ENCODE measurements around the gene NCEH1. TPM values are rescaled to one million over a fixed set of nuclear protein-coding genes. Genes with fewer than 3 reads are reported as not detected.

Gene NCEH1
- total and polyA plus RNA-seq, 2 experiments from 2014 or later = 1.8 to 4.9 TPM

GRCh38 chr3:172750069-172750367 is 39.2 kb upstream of the NCEH1 start (continued):
- TF ChIP-seq ZNF462 (CRISPR knock-in tag; IDR thresholded peaks at IDR 0.05) = no peak
- TF ChIP-seq REST (IDR thresholded peaks at IDR 0.05; ENCODE audit: unreplicated experiment) = no peak

DNA sequence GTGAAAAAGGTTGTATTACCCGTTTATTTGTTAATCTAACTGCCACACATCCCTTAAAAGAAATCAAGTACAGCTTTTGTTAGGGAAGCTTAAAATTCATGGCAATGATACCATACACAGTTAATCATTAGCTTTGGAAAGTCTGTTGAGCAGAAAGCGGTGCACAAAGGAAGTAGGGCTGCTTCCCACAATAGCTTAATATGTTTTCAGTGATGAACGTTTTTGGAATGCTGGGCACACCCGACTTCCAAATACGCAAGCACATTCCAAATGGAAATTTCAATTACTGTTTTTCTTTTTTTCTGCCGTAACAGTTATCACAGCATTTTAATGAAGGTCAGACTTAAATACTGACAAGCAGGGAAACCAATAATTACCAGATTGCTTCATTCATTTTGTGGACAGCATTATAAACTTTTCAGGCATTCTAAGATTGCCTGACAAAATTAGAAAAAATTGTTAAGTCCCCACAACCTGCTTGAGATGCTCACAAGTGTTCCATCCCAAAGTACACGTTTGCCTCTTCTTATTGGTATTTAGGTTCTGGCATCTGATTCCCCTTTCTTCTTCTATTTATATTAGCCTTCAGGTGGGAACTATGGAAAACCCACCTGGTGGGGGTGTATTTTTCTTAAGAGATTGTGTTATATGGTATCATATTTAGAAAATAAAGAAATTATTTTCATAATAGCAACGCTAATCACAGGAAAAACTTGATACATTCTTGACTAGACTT is 38.5 kb upstream of the NCEH1 start:
- H3K4me3 ChIP-seq = peak overlapping the region; percentile 47
- H3K9me3 Mint-ChIP-seq = no peaks in the 10 kb centered on the region
- H3K79me2 ChIP-seq (replicated peaks; ENCODE audit: insufficient read depth) = peaks cover 35% of the 10 kb centered on the region
- no peaks in the 10 kb centered on the region for H3F3A ChIP-seq (replicated peaks; ENCODE audit: low read depth)
- no peaks in the 10 kb centered on the region for H3K9me2 ChIP-seq (ENCODE audit: insufficient read depth)
- H4K20me1 ChIP-seq (replicated peaks; ENCODE audit: insufficient read depth) = peaks cover 10% of the 10 kb centered on the region
- no peaks in the 10 kb centered on the region for H3K27me3 ChIP-seq (ENCODE audit: insufficient read depth)
- peak overlapping the region; percentile 69 for H3K4me2 ChIP-seq
- H3K4me3 Mint-ChIP-seq = peak overlapping the region; percentile 92; the same call in 2 of the 3 replicates
- DNase-seq (ENCODE audit: low spot score) (peak; percentile 16), ATAC-seq (no peak)
- H3K4me1 ChIP-seq (ENCODE audit: insufficient read depth) = peaks cover 28% of the 10 kb centered on the region
- no peak overlapping the region for H3K27ac Mint-ChIP-seq
- peak overlapping the region; percentile 79 for H3K27ac ChIP-seq (ENCODE audit: low read depth)
- peaks cover 33% of the 10 kb centered on the region for H3K4me1 Mint-ChIP-seq
- H3K36me3 ChIP-seq (ENCODE audit: insufficient read depth) = 0 out of 2 replicates have a peak, but pooled peaks cover 2% of the 10 kb centered on the region
- no peak overlapping the region for H2AFZ ChIP-seq
- H3K27me3 Mint-ChIP-seq (ENCODE audit: insufficient read depth, low read depth, poor library complexity) = peaks cover 3% of the 10 kb centered on the region
- H3K36me3 Mint-ChIP-seq (ENCODE audit: low read depth) = peaks cover 18% of the 10 kb centered on the region
- TF ChIP-seq JUNB (IDR thresholded peaks at IDR 0.05; ENCODE audit: unreplicated experiment) (no peak), NANOG (IDR thresholded peaks at IDR 0.05; ENCODE audit: borderline replicate concordance) (no peak)
- TF ChIP-seq, protein P1, sequence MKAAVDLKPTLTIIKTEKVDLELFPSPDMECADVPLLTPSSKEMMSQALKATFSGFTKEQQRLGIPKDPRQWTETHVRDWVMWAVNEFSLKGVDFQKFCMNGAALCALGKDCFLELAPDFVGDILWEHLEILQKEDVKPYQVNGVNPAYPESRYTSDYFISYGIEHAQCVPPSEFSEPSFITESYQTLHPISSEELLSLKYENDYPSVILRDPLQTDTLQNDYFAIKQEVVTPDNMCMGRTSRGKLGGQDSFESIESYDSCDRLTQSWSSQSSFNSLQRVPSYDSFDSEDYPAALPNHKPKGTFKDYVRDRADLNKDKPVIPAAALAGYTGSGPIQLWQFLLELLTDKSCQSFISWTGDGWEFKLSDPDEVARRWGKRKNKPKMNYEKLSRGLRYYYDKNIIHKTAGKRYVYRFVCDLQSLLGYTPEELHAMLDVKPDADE (IDR thresholded peaks at IDR 0.05) = no peak
